ENCODE measurements around the gene ZNF831.

ZNF831 gene

DNA sequence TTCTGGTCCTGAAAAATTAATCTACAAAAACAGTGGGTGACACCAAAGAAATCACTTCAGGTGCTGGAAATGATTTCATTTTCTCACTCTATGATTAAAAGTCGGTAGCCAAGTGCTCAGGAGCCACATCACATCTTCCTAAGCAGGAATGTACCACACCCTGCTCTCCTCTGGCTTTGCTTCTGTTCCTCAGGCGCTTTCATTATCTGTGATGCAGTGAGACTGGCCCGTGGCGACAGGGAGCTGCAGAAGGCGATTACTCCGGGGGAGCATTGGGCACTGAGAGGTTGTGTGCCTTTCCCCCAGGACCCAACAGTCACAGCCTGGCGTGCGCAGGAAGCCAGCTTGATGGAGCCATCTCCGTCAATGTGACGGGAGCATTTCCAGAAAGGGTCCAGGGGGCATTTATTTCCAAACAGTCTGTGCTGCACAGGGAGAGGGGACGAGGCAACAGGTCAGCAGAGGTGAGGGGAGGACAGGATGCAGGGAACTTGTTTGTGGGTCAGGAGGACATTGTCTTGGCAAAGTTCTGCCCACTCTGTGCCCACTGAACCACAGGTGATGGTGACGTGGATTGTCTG is 5.6 kb upstream of the ZNF831 start:
- no peak for DNase-seq

DNA sequence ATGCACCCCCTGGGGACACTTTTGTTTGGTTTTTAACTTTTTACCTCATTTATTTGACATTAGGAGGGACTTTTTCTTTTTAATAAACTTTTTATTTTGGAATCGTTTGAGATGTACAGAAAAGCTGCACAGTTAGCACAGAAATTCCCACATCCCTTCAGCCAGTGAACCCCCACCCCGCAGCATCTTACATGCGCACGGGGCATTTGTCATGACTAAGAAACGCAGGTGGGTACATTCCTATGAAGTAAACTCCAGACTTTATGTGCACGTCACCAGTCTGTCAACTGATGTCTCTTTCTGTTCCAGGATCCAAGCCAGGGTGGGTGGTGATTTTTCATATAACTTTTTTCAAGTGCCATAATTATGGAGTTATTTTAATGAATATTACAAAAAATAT is 4.9 kb upstream of the ZNF831 start:
- no peak for DNase-seq

DNA sequence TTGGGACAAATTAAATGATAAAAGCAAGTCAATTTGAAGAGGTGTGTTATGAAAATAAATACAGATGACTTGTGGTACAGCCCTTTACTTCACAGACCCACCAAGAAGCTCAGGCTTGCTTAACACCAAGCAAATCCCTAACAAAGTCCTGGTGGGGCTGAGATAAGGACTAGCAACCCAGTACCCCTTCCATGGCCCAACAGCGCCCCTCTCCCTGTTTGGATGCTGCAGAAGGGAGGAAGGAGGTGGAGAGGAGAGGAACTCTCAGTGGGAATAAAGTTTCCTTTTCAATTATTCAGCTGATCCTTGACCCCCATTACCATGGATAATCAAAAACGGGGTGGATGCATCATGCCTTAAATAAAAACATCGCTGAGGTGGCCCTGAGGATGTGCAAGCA is 4.5 kb upstream of the ZNF831 start:
- no peak for DNase-seq

DNA sequence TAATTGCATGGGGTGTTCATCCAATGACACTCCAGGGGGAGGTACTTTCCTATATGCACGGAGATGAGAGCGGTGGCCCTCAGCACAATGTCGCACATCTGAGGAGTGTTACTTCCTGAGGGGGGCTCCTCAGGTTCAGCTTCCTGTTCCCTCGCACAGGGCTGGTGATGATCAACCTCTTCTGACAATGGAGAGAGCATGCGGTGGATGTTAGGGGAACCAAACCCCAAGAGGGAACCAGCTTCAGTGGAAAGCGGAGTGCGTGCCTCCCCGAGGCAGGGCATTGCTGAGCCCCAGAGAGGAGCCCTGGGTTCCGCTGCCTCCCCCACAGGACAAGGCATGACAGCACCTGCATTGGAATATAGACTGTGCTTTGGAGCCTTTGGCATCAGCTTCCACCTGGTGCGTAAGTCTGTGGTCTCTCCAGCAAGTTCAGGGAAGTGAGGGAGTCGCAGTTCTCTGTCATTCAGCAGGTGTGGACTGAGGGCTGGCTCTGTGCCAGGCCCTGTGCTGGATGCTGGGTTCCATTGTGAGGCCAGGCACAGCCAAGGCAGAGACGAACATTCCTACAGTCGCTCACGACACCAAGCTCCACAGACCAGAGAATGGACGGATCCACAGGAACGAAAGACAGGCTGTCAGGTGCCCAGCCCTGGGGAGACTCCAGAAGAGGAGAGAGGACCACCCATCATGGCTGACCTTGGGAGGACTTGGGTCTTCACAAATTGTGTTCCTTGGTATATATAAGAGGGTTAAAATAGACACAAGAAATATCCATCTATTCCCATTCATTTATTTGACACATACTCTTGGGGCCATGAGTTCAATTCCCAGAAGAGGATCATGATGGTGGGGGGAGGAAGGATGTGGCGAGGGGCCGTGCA is 3.9 kb upstream of the ZNF831 start:
- no peak for DNase-seq

DNA sequence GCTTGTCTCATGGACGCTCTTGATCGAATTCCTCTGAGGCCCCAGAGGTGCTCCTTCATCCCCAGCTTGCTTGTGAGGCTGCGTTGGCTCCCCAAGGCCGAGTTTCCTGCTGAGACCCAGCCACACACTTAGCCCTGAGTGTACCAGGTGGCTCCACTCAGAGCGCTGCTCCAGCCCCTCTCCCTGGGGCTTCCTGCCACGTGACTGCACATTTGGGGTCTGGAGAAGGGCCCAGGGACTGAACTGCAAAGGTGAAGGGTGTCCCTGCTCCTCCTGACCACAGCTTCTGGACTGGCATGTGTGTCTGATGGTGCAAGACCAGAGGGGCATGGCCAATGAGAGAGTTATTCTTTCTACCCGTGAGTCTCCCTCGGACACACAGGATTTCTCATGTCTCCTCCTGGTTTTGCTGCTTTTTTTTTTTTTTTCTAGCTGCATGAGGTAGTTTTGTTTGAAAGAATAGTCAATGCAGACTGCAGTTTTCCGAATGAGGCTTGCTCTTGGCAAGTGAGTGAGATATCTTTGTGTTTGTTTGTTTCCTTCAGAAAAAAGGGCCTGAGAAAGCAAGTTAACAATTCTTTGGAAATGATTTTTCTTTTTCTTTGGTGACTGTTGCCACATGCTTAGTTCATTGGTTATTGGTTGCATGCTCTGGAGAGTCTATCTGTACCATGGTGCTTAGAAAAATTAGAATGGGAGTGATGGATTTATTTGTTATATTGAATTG is 3.1 kb upstream of the ZNF831 start:
- no peak for DNase-seq

DNA sequence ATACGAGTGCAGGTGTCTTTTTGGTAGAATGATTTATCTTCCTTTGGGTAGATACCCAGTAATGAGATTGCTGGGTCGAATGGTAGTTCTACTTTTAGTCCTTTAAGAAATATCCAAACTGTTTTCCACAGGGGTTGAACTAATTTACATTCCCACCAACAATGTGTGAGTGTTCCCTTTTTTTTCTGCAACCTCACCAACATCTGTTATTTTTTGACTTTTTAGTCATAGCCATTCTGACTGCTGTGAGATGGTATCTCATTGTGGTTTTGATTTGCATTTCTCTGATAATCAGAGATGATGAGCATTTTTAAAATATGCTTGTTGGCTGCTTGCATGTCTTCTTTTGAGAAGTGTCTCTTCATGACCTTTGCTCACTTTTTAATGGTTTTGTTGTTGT is 1.9 kb upstream of the ZNF831 start:
- DNase-seq = no peak

DNA sequence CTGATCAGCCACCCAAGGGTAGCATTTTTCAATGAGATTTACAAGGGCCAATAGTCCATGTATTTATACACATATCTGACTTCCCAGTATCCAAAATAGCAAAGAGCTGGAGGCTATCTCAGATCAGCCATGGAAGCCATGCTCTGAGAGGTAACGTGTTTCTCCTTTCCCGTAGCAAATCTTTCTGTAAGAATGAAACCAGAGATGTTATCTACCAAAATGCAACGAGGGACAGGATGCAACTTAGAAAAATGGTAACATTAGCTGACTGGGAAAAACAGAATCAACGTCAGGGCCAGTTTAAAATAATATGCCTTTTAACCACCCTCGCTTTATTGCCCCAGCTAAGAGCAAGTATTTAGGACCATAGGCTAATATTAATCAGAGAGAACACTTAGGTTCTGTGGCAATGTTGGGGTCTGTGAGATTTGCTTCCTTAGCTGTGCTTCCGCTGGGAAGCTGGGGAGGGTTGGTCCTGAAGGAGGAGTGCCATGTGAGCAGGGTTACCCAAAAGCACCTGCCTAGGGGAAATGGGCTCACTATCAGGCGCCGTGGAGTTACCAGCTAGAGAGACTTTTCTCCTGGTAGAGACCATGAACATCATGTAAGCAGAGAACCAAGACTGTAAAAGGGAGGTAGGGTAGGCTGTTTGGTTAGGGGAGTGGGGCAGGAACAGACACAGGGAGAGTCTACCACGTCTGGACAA is 1.2 kb downstream of the ZNF831 start:
- DNase-seq = no peak

DNA sequence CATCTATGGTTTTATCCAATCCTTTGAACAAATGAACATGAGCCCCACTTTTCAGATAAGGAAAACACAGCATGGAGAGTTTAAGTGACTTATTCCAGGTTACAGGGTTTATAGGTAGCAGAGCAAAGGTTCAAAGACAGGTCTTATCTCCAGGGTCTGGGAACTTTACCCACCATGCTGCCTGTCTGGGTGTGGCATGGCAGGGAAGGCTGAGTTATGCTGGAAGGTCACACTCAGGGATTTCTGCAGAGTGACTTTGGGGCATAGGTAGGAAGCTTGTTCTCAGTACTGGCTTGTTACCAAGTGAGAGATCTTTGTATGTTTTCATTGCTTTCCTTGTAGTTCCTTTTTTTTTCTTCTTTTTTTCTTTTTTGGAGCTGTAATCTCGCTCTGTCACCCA is 1.8 kb downstream of the ZNF831 start:
- no peak for DNase-seq

DNA sequence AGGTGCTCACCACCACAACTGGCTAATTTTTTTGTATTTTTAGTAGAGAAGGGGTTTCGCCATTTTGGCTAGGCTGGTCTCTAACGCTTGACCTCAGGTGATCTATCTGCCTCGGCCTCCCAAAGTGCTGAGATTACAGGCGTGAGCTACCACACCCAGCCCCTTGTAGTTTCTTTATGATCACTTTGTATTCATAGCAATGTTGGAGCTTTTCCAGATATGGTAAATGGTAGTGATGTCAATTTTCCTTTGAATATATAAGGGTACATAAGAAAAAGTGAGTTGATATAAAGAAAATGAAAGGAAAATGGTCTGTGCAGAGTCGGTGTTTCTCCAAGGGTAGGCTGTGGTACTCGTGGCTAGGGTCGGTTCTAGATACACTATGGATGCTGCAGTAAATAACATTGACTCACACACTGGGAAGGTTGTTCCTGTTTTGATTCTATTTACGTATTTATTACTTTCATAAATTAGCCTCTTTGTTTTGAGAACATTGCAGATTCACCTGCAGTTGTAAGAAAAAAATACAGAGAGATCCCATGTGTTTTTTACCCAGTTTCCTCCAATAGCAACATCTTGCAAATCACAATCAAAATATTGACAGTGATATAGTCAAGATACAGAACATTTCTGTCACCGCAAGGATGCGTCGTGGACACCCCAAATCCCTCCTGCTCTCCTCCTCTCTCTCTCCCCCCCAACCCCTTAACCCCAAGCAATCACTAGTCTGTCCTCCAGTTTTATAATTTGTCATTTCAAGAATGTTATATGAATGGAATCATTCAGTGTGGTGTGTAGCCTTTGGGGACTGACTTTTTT is 2.5 kb downstream of the ZNF831 start:
- no peak for DNase-seq

DNA sequence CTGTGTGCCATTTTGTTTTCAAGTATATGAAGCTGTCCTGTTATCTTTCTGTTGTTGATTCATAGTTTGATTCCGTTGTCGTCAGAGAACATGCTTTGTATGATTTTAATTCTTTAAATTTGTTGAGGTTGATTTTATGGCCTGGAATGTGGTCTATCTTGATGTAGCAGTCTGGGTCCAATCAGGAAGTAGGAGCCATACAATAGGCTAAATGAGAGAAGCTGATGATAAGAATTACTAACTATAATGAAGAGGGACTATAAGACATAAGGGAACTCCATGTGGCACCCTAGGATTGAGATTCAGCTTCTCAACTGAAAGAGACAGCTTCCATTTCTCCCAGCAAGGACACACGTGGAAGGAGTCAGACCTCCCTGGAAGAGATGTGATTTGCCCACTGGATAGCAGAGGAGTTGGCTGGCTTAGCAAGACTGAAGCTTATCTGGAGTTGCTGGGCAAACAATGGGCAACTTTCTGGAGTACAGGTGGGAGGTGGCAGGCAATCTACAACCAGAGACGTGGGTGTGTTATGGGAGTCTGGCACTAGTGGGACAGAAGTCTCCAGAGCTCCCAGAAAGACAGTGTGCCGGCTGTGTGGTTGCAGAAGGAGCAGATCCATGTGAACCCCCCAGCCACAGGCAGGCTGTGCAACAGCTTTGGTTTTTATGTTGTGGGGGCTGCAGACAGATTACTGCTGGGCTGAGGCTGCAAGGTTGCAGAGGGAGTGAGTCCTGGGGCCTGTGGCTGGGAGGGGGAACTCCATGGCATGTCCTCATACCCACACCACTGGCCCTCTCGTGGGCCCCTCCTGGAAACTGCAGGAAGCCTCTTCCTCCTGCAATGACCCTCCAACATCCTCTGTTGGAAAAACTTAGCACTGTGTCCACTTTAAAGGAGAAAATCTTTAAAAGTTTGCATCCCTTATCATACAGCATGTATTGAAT is 7.1 kb downstream of the ZNF831 start:
- no peak for DNase-seq

DNA sequence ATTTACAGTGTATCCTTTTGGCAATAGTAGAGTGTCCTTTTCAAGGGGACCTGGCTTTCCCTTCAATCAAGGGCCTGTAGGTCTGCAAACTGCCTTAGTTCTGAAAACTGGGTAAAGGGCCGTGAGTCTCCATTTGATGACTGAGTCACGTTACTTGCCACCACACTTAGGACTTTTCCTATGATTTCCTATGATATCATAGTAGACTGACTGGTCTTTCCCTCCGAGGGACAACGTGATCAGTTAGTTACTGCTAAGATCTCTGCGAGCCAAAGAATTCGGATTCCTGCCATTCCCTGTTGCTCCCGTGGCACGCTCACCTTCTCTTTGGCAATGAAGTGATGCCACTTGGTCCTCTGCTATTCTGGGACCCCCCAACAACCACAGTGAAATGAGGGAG is 8.4 kb downstream of the ZNF831 start:
- DNase-seq = no peak

DNA sequence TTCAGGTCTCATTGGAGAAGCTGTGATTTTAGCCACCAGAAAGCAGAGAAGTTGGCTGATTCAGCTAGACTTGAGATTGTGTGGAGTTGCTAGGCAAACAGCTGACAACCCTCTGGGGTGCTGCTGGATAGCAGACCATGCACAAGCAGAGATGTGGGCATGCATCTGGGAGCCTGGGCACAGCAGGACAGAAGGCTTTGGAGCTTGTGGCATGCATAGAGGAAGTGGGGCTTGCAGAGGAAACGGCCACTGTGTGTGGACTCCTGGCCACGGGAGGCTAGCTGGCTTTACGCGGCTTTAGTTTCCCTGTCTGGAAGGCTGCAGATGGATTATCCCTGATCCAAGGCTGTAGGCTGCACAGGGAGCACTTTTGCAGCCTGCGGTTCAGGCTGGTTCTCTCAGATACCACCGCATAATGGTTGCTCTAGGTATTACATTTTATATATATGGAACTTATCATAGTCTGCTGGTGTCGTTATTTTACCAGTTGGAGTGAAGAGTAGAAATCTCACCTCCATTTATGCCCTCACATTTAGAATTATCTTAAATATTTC is 10.4 kb downstream of the ZNF831 start:
- no peak for DNase-seq

DNA sequence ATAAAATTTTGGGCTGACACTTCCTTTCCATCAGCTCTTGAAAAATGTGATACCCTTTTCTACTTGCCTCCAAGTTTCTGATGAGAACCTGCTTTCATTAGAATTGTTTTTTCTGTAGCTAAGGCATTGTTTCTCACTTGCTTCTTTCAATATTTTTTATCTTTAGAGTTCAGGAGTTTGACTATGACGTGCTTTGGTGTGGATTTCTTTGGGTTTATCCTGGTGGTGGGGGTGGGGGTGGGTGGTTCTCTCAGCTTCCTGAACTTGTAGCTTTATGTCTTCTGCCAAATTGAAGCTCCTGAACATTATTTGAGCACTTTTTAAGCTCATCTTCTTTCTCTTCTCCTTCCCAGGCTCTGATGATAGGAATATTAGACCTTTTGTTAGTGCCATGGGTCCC is 11.4 kb downstream of the ZNF831 start:
- DNase-seq = no peak

DNA sequence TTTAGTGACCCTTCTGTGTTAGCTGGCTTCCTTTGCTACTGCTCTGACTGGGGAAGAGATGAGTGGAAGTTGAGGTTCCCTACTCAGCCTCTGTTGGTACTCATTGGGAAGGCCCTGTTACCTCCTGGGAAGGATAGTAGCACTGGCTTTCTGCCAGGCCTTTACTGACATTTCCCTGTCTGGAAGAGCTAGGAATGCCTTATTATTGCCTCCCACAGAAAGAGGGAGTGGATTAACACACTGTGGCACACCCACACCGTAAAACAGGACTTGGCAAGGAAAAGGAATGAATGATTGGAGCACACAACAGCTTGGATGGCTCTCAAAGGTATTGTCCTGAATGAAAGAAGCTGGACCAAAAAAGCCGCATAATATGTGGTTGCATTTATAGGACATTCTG is 12.2 kb downstream of the ZNF831 start:
- no peak for DNase-seq

DNA sequence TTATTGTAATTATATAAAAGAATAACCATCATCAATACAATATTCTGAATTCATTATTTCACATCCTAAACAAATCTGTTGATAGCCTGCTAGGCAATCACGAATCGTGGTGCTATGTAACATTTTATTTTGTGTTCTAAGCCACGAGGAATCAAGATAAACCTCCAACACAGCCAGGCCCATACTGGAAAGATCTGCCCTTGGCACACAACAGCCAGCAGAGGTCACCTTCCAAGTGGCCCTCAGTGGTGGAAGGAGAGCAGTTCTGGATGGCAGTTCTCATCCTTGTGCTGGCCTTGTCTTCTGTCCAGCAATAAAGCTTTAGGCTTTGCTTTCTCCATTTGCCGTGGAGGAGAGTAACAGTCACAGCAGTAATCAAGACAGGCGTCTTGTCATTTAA is 13.2 kb downstream of the ZNF831 start:
- no peak for DNase-seq

DNA sequence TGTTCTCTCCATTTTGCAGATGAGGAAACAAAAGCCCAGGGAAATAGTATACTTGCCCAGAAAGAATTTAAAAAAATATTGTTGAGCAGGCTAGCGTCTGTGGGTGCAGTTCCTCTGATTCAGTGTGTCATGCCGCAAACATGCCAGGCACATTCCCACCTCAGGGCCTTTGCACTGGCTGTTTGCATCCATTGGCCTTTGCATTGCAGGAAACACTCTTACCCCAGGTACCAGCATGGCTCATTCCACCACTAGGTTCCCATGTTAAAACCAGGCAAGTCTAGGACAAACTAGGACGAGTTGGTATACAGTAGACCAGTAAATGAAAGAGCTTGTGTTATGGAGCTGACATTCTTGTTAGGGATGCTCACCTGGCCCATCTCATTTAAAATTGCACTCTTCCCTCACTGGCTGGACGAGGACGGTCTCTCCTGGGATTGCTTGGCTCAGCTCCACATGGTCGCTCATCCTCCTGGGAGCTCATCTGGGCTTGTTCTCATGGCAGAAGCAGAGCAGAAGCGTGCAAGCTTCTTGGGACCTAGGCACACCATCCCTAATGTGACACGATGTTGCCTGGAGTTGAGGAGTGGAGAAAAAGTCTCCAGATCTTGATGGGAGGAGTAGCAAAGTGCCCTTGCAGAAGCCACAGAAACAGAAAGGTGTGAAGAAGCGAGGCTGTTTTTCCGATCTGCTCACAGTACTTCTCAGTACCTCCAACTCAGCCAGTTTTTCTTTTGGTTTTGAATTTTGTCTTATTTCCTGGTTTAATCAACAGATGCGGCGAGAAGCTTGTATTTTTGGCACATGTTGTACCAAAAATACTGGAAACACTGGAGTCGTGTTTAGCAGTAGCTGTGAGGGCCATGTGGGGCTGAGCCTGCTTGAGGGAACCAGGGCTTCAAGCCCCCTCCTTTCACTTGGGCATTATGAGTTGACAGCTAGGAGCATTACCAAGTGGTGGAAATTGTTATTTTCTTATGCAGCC is 13.9 kb downstream of the ZNF831 start:
- DNase-seq = no peak

DNA sequence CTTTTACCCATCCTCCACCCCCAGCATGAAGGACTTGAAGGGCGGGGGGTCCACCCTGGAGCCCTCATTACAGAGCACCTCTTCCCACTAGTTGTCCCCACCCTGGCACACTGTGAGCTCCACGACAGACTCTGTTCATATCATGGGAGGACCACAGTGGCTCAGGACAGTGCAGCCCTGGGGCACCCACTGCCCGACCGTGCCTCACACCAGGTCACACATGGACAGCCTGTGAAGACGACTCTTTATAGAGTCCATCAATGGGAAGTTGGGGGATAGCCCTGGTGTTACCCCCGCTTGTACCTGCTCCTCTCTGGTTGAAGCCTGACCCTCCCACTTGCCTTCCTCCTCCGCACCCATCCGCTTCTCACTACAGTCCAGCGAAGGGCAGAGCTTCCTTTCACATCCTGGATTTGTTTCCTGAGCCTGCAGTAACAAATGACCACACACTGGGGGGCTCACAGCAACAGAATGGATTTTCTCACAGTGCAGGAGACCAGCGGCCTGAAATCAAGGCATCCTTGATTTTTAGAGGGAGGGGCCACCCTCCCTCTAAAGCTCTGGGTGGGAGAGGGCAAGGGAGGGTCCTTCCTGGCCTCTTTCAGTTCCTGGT is 15.5 kb downstream of the ZNF831 start:
- DNase-seq = no peak

DNA sequence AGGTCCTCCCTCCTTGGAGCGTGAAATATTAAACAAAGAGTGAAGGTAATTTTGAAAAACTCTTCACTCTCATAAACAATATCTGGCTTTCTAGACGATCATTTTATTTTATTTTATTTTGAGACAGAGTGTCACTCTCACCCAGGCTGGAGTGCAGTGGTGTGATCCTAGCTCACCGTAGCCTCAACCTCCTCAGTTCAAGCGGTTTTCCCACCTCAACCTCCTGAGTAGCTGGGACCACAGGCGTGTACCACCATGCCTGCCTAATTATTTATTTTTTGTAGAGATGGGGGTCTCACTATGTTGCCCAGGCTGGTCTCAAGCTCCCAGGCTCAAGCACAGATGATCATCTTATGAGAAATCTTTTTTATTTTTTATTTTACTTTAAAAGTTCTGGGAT is 16.4 kb downstream of the ZNF831 start:
- DNase-seq = no peak

DNA sequence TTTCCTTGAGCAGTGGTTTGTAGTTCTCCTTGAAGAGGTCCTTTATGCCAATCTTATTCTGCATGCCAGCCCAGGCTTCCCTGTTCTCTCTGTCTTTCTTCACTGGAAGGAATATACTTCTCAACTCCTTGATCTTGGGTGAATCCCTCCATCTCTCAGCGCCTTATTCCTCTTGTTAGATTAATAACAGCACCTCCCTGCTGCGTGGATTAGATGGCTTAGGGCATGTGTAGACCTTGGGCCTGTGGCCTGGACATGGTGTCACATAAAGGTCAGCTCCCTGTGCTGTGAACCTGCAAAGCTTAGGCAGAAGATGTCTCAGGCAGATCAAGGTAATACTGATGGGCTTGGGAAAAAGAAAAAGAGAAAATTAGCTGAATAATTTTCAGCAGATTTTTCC is 18.3 kb downstream of the ZNF831 start:
- DNase-seq = no peak

Data from EL (cell line).